H1 (cell line): Measurements from ENCODE around the gene CAPS2. TPM values are rescaled to one million over a fixed set of nuclear protein-coding genes. Genes with fewer than 3 reads are reported as not detected.

Experiments
- CTCF ChIA-PET: fragments of 300-600 bp; sonication (Branson Sonifier 250); formaldehyde crosslinking; loops from one replicate; lab custom pipeline; 2021; ENCODE audit not compliant: partially characterized antibody; lab: Charles Lee
- POLR2A ChIA-PET: fragments of 300-600 bp; sonication (Branson Sonifier 250); formaldehyde crosslinking; loops from one replicate; lab custom pipeline; 2021; ENCODE audit warnings: inconsistent platforms; ENCODE audit not compliant: partially characterized antibody; lab: Charles Lee
- DNase-seq, 2 experiments: peaks; one replicate each; pipeline versions ENCODE4 v3.0.0 to v3.0.0-alpha.2; 2010 to 2022; ENCODE audit warnings: low spot score in 2 of 2, low read depth in 1 of 2, mixed read lengths in 1 of 2
- FAIRE-seq: peaks from 2 replicates; lab custom pipeline; 2011; peaks lifted over from hg19 to GRCh38; lab: Jason Lieb, UNC
- H2AFZ ChIP-seq: 2 replicates; pipeline ENCODE4 v1.8.1; 2012; ENCODE audit warnings: low read length, inconsistent platforms
- H2AK5ac ChIP-seq: 2 replicates; pipeline ENCODE4 v1.6.1; 2013; ENCODE audit warnings: low read depth, low read length
- H2BK120ac ChIP-seq: replicated peaks from 2 replicates; pipeline ENCODE3; 2013; ENCODE audit warnings: low read depth, low read length, inconsistent platforms
- H2BK12ac ChIP-seq: 2 replicates; pipeline ENCODE4 v1.6.1; 2013; ENCODE audit warnings: low read depth, low read length
- H2BK15ac ChIP-seq: 2 replicates; pipeline ENCODE4 v1.6.1; 2013; ENCODE audit warnings: low read length
- H2BK20ac ChIP-seq: 2 replicates; pipeline ENCODE4 v1.6.1; 2013; ENCODE audit warnings: low read length
- H2BK5ac ChIP-seq: 2 replicates; pipeline ENCODE4 v1.6.1; 2013; ENCODE audit warnings: low read depth, low read length
- H3K14ac ChIP-seq: 2 replicates; pipeline ENCODE4 v1.6.1; 2013; ENCODE audit warnings: inconsistent platforms; ENCODE audit not compliant: insufficient read length
- H3K18ac ChIP-seq: 2 replicates; pipeline ENCODE4 v1.6.1; 2013; ENCODE audit warnings: low read length; ENCODE audit errors: extremely low read depth
- H3K23ac ChIP-seq: 2 replicates; pipeline ENCODE4 v1.6.1; 2013; ENCODE audit warnings: inconsistent platforms; ENCODE audit not compliant: insufficient read length
- H3K23me2 ChIP-seq: 2 replicates; pipeline ENCODE4 v1.6.1; 2013; ENCODE audit warnings: low read depth, low read length
- H3K27ac ChIP-seq: 2 replicates; pipeline ENCODE4 v1.6.1; 2011; ENCODE audit warnings: low read depth, low read length, inconsistent platforms
- H3K27me3 ChIP-seq, 4 experiments: replicated peaks in 1 of 4; 1 replicate in 1 of 4; 2 replicates in 3 of 4; pipeline versions ENCODE4 v1.6.1 to v1.8.1; 2011 to 2013; ENCODE audit warnings: low read length in 3 of 4, mild to moderate bottlenecking in 3 of 4, inconsistent platforms in 2 of 4, mixed read lengths in 2 of 4, moderate library complexity in 1 of 4; ENCODE audit not compliant: control insufficient read depth in 3 of 4, insufficient read depth in 3 of 4; ENCODE audit errors: extremely low read depth in 1 of 4
- H3K36me3 ChIP-seq, 4 experiments: 2 replicates each; pipeline versions ENCODE4 v1.6.1 to v1.8.1; 2011 to 2013; ENCODE audit warnings: mild to moderate bottlenecking in 4 of 4, low read length in 3 of 4, moderate library complexity in 2 of 4, control low read depth in 1 of 4, inconsistent platforms in 1 of 4; ENCODE audit not compliant: insufficient read depth in 4 of 4, control insufficient read depth in 2 of 4
- H3K4ac ChIP-seq: replicated peaks from 2 replicates; pipeline ENCODE3; 2013; ENCODE audit warnings: low read length, low read depth, mixed read lengths, inconsistent platforms; ENCODE audit not compliant: insufficient read length
- H3K4me1 ChIP-seq, 4 experiments: replicated peaks in 1 of 4; 1 replicate in 1 of 4; 2 replicates in 3 of 4; pipeline versions ENCODE4 v1.6.1 to v1.8.1; 2011 to 2013; ENCODE audit warnings: low read length in 3 of 4, inconsistent platforms in 2 of 4, mixed read lengths in 1 of 4; ENCODE audit not compliant: insufficient read depth in 4 of 4, control insufficient read depth in 3 of 4
- H3K4me2 ChIP-seq, 2 experiments: 2 replicates each; pipeline versions ENCODE4 v1.6.1 to v1.8.1; 2011 to 2013; ENCODE audit warnings: low read depth in 2 of 2, low read length in 2 of 2, control low read depth in 1 of 2, inconsistent platforms in 1 of 2, mild to moderate bottlenecking in 1 of 2; ENCODE audit not compliant: insufficient read depth in 1 of 2
- H3K4me3 ChIP-seq, 4 experiments: fragments of 200-600, 300-600 bp in 1 of 4; sonication (generic), shearing (Covaris generic), sonication (Bioruptor Twin) in 1 of 4; 2 replicates each; pipeline versions ENCODE4 v1.5.1 to v1.8.1; 2011 to 2016; ENCODE audit warnings: low read length in 4 of 4, low read depth in 3 of 4, control low read depth in 2 of 4, inconsistent platforms in 2 of 4, mild to moderate bottlenecking in 2 of 4, mixed read lengths in 1 of 4, moderate library complexity in 1 of 4; ENCODE audit not compliant: insufficient read depth in 2 of 4; ENCODE audit errors: extremely low read depth in 1 of 4
- H3K56ac ChIP-seq: replicated peaks from 2 replicates; pipeline ENCODE3; 2013; ENCODE audit warnings: low read depth, mild to moderate bottlenecking, mixed read lengths, low read length, inconsistent platforms; ENCODE audit not compliant: insufficient read length
- H3K79me1 ChIP-seq: 2 replicates; pipeline ENCODE4 v1.6.1; 2013; ENCODE audit warnings: low read depth, low read length, control low read depth
- H3K79me2 ChIP-seq, 2 experiments: 2 replicates each; pipeline versions ENCODE4 v1.6.1 to v1.8.1; 2012 to 2013; ENCODE audit warnings: low read length in 2 of 2, mild to moderate bottlenecking in 2 of 2, inconsistent platforms in 1 of 2; ENCODE audit not compliant: insufficient read depth in 2 of 2, control insufficient read depth in 1 of 2
- H3K9ac ChIP-seq, 4 experiments: replicated peaks in 1 of 4; 1 replicate in 1 of 4; 2 replicates in 3 of 4; pipeline versions ENCODE4 v1.6.1 to v1.8.1; 2011 to 2013; ENCODE audit warnings: low read depth in 3 of 4, low read length in 3 of 4, control low read depth in 2 of 4, mild to moderate bottlenecking in 2 of 4, moderate library complexity in 2 of 4, inconsistent platforms in 1 of 4; ENCODE audit errors: extremely low read depth in 1 of 4
- H3K9me3 ChIP-seq, 2 experiments: 2 replicates each; pipeline versions ENCODE4 v1.6.1 to v1.8.1; 2012 to 2013; ENCODE audit warnings: mild to moderate bottlenecking in 2 of 2, moderate library complexity in 2 of 2, control low read depth in 1 of 2, inconsistent platforms in 1 of 2, low read depth in 1 of 2, low read length in 1 of 2, mixed read lengths in 1 of 2; ENCODE audit not compliant: insufficient read depth in 2 of 2
- H4K20me1 ChIP-seq, 2 experiments: replicated peaks in 1 of 2; 2 replicates each; pipeline versions ENCODE3 to v1.8.1; 2011 to 2013; ENCODE audit warnings: inconsistent platforms in 2 of 2, low read length in 2 of 2, mild to moderate bottlenecking in 1 of 2; ENCODE audit not compliant: insufficient read depth in 2 of 2, control insufficient read depth in 1 of 2
- H4K5ac ChIP-seq: 2 replicates; pipeline ENCODE4 v1.6.1; 2013; ENCODE audit warnings: low read length, low read depth, mixed read lengths, inconsistent platforms; ENCODE audit not compliant: insufficient read length
- H4K8ac ChIP-seq: 2 replicates; pipeline ENCODE4 v1.8.0; 2013; ENCODE audit warnings: mild to moderate bottlenecking, moderate library complexity, low read length, inconsistent platforms; ENCODE audit not compliant: insufficient read depth; ENCODE audit errors: extremely low read depth
- H4K91ac ChIP-seq: replicated peaks from 2 replicates; pipeline ENCODE3; 2013; ENCODE audit warnings: low read length, mixed read lengths, inconsistent platforms; ENCODE audit not compliant: insufficient read length
- KDM5A ChIP-seq: fragments of 200-600 bp; IDR thresholded peaks from 2 replicates; pipeline ENCODE4 v1.7.1; 2012; ENCODE audit warnings: mild to moderate bottlenecking, low read length, inconsistent platforms, mixed read lengths
- SP4 ChIP-seq: IDR thresholded peaks from 2 replicates; pipeline ENCODE4 v1.6.1; 2012; ENCODE audit warnings: low read length, inconsistent platforms
- TCF12 ChIP-seq: IDR thresholded peaks from 2 replicates; pipeline ENCODE4 v1.6.1; 2011; ENCODE audit warnings: low read depth, mild to moderate bottlenecking, low read length
- YY1 ChIP-seq: IDR thresholded peaks from 2 replicates; pipeline ENCODE4 v1.6.1; 2011; ENCODE audit warnings: low read depth, mild to moderate bottlenecking, low read length
- WGBS, 2 experiments: shearing (Covaris generic) in 1 of 2; methylation state at CpG; one replicate each; pipeline versions ENCODE4 v1.1.6 to v1.1.7; 2013 to 2015; ENCODE audit warnings: low lambda C conversion rate in 2 of 2, mixed read lengths in 2 of 2, inconsistent platforms in 1 of 2, low coverage in 1 of 2, missing lambda C conversion rate in 1 of 2; ENCODE audit not compliant: insufficient replicate concordance in 2 of 2, insufficient coverage in 1 of 2, insufficient read length in 1 of 2; ENCODE audit errors: extremely low coverage in 1 of 2, missing lambda C conversion rate in 1 of 2; 5-methylcytosine and 5-hydroxymethylcytosine counted together
- polyA plus RNA-seq, 7 experiments: library from polyadenylated mRNA; depleted of rRNA in 3 of 7; stranded (reverse) in 5 of 7; unstranded in 2 of 7; fragments of >200 nt in 5 of 7; fragments of 200-250 nt in 2 of 7; gene quantifications; 1 replicate in 5 of 7; 2 replicates in 1 of 7; 4 replicates in 1 of 7; pipeline versions ENCODE4 v1.2.1 to v1.2.3, GENCODE V29; 2011 to 2013; ENCODE audit warnings: missing spikeins in 2 of 7, mixed read lengths in 2 of 7
- total RNA-seq: library from RNA; stranded (reverse); fragmentation: NEBNext Ultra II Directional; extraction: Animal tissue kit (Norgen Biotek cat#: 25700); gene quantifications from 2 replicates; pipeline ENCODE4 v1.2.1, GENCODE V29; 2021
- TF ChIP-seq, protein P1 (sequence below): IDR thresholded peaks from 2 replicates; pipeline ENCODE4 v1.6.1; 2012; ENCODE audit warnings: inconsistent platforms

Gene CAPS2
- total and polyA plus RNA-seq, 2 of the 8 experiments (the other 6 are each of a cell fraction or from before 2014, with no cell fraction given) = 2.3 to 3.8 TPM

DNA sequence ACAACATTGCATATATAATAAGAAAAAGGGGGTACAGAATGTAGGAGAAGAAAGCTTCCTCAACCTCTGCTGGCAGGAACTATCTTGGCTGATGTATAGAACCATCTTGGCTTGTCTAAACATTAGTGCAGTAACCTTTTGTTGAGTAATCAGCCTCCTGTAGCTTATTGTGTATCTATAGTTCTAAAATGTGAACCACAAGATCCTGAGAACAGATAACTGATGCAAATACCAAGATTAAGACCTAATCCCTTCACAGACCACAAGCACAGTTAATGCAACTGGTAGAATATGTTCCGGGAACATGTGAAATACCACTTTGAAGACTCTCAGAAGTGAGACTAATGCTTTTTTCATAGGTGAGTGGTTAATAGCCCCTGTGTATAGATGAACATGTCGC, 69.8 kb downstream of the CAPS2 start:
- Histone ChIP-seq H3K18ac (no peak overlapping the region), H3K4me1 (no peaks in the 10 kb centered on the region), H3K14ac (no peak overlapping the region), H3K4me3 (no peak overlapping the region), H4K20me1 (no peaks in the 10 kb centered on the region), H2AFZ (0 out of 2 replicates have a peak overlapping the region, but pooled peaks have one; percentile 7), H3K27ac (no peak overlapping the region), H2BK20ac (no peak overlapping the region), H3K23me2 (no peaks in the 10 kb centered on the region), H3K9me3 (no peaks in the 10 kb centered on the region), H3K56ac (no peak overlapping the region), H3K4ac (no peak overlapping the region), H3K27me3 (no peaks in the 10 kb centered on the region), H4K91ac (no peak overlapping the region), H3K4me2 (no peak overlapping the region), H2BK12ac (no peak overlapping the region), H2BK120ac (no peak overlapping the region), H3K23ac (no peak overlapping the region), H2BK5ac (no peak overlapping the region), H4K8ac (no peak overlapping the region), H2AK5ac (no peak overlapping the region), H3K79me1 (no peaks in the 10 kb centered on the region), H2BK15ac (no peak overlapping the region), H3K79me2 (no peaks in the 10 kb centered on the region), H3K9ac (no peak overlapping the region), H4K5ac (no peak overlapping the region), H3K36me3 (no peaks in the 10 kb centered on the region)
- TF ChIP-seq TCF12 = no peak
- no peak for TF ChIP-seq SP4
- TF ChIP-seq, protein P1, sequence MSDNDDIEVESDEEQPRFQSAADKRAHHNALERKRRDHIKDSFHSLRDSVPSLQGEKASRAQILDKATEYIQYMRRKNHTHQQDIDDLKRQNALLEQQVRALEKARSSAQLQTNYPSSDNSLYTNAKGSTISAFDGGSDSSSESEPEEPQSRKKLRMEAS = no peak
- no peak for TF ChIP-seq KDM5A
- TF ChIP-seq YY1 = no peak
- DNase-seq (no peak), FAIRE-seq (no peak)
- ChIA-PET CTCF (no interaction called here), POLR2A (no interaction called here)
- 96% methylated on average over 2 of the region's 2 CpGs; no CpG with 5 or more reads in 1 of the 2 experiments for WGBS, 2 experiments
